Subcutaneous abdominal adipose tissue (tissue), 5 donors: ENCODE data around the gene TSPAN8.

ENCODE experiments used
- H3K27ac ChIP-seq: one replicate; pipeline ENCODE4 v1.7.0; 2013; ENCODE audit warnings: low read depth, mild to moderate bottlenecking, inconsistent platforms, low read length, moderate library complexity
- H3K27me3 ChIP-seq, 5 donors: one replicate each; pipeline ENCODE4 v1.7.0; 2013; ENCODE audit warnings: low read length in 5 of 5, inconsistent platforms in 1 of 5; ENCODE audit not compliant: control insufficient read depth in 5 of 5, insufficient read depth in 4 of 5
- H3K36me3 ChIP-seq, 5 donors: one replicate each; pipeline ENCODE4 v1.7.0; 2013; ENCODE audit warnings: low read length in 5 of 5; ENCODE audit not compliant: control insufficient read depth in 5 of 5, insufficient read depth in 5 of 5
- H3K4me1 ChIP-seq, 5 donors: one replicate each; pipeline ENCODE4 v1.7.0; 2013; ENCODE audit warnings: low read length in 5 of 5, mild to moderate bottlenecking in 3 of 5, moderate library complexity in 1 of 5; ENCODE audit not compliant: control insufficient read depth in 5 of 5, insufficient read depth in 5 of 5
- H3K4me3 ChIP-seq, 5 donors: one replicate each; pipeline ENCODE4 v1.7.0; 2013; ENCODE audit warnings: low read length in 5 of 5, low read depth in 1 of 5
- H3K9ac ChIP-seq, 5 donors: one replicate each; pipeline ENCODE4 v1.7.0; 2013; ENCODE audit warnings: low read length in 5 of 5, mild to moderate bottlenecking in 4 of 5, moderate library complexity in 3 of 5
- H3K9me3 ChIP-seq, 5 donors: one replicate each; pipeline ENCODE4 v1.7.0; 2013; ENCODE audit warnings: low read length in 5 of 5; ENCODE audit not compliant: control insufficient read depth in 5 of 5
- donor health status: healthy.
- donor health status: healthy.
- donor health status: healthy.
- donor health status: healthy.
- donor health status: healthy.

The TSPAN8 gene

DNA sequence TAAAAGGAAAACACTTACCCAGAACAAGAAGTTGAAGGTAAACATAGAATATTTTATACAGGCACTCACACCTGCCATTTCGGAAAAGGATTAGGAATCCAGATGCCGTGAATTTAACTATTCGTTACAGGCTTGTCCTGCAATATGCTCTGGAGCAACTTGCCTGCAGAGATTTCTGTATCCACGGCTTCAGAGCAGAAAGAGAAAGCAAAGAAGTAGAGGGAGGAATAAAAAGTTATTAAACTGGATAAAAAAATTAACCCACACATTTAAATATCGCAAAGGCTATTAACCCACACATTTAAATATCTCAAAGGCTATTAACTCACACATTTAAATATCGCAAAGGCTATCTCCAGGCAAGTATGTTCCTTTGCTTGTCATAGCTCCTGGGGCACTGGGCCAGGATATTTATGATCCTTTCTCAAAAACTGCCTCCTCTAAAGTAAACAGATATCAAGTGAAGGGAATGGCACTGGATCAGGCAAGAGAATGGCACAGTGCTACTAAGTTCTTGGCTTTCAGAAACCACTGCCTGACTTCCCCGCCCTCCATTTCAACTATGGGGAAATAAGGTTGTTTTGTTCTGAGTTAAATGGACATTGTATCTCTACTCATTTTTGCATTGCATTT, at the start of gene TSPAN8:
TSS of gene TSPAN8 (minus strand) at position 399 of the 633 bp plus-strand sequence. CDS start at position 78, 321 bp downstream.
- Histone ChIP-seq H3K27me3 (no peaks in the 10 kb centered on the region), H3K9ac (peak within 1 kb of the TSS in 1 of 5 donors; percentile 4), H3K4me1 (peaks cover 0 to 9% (median 0%) of the 10 kb centered on the region in 5 donors), H3K4me3 (peak within 1 kb of the TSS in 4 of 5 donors; percentile 3 to 56 (median 22)), H3K27ac (no peak within 1 kb of the TSS), H3K9me3 (no peaks in the 10 kb centered on the region), H3K36me3 (no peaks in the 10 kb centered on the region)

DNA sequence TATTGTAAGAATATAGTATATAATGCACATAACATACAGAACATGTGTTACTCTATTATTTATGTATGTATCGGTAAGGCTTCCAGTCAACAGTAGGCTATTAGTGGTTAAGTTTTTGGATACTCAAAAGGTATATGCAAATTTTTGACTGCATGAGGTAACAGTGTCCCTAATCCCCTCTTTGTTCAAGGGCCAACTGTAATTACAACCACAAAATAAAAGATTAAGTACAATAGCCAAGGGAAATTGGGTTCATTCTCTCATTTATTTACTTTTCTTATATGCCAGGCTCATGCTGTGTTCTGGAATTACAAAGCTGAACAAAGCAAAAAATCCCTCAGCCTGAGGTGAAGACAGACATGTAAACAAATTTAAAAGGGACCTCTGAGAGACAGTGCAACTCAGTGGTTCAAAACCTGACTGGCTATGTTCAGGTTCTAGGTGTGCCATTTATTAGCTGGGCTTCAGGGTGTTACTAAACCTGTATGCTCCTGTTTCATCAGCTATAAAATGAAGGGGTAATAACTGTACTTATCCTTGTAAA, 43.4 kb upstream of the TSPAN8 start:
- Histone ChIP-seq H3K4me3 (no peak overlapping the region), H3K27ac (no peak overlapping the region), H3K4me1 (peaks cover 0 to 4% (median 0%) of the 10 kb centered on the region in 5 donors)

GRCh38 chr12:71200706-71201105, 42.9 kb upstream of the TSPAN8 start:
- peaks cover 0 to 3% (median 0%) of the 10 kb centered on the region in 5 donors for H3K4me1 ChIP-seq
- H3K27ac ChIP-seq: no peak overlapping the region
- no peaks in the 10 kb centered on the region for H3K9me3 ChIP-seq
- no peaks in the 10 kb centered on the region for H3K36me3 ChIP-seq
- H3K27me3 ChIP-seq: no peaks in the 10 kb centered on the region
- no peak overlapping the region for H3K9ac ChIP-seq
- H3K4me3 ChIP-seq: no peak overlapping the region

More for the DNA sequence above, 43.4 kb upstream of the TSPAN8 start:
- Histone ChIP-seq H3K9ac (no peak overlapping the region), H3K9me3 (no peaks in the 10 kb centered on the region), H3K36me3 (no peaks in the 10 kb centered on the region), H3K27me3 (no peaks in the 10 kb centered on the region)

- Histone ChIP-seq H3K4me3 (no peak overlapping the region), H3K4me1 (peaks cover 0 to 3% (median 0%) of the 10 kb centered on the region in 5 donors)
These were observed 39.7 kb upstream of the TSPAN8 start for GRCh38 chr12:71197460-71197859.

DNA sequence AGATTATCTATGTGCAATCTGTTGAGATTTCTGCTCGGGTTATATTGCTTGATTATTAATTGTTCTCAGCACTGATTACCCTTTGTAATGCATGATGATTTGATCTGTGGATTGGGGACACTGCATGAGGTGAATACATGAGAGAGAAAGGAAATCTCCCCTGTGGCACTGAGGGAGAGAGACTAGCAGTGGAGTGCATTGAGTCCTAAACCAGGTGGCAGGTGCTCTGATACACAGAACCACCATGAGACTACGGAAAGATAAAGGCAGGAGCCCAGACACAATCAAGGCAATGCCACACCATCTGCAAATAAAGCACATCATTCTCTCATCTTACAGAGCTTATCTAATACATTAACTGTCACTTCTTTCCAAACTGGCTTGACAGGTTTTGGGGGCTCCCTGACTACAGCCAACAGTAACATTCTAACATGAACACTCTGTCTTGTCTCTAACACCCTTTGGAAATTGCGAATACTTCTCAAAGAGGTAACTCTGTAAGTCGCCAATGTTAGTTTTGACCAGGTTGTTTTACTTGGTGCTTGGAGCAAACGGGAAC, 37.6 kb upstream of the TSPAN8 start:
- Histone ChIP-seq H3K4me1 (peaks cover 0 to 3% (median 0%) of the 10 kb centered on the region in 5 donors), H3K9ac (no peak overlapping the region), H3K27ac (no peak overlapping the region), H3K9me3 (no peaks in the 10 kb centered on the region), H3K4me3 (no peak overlapping the region), H3K36me3 (no peaks in the 10 kb centered on the region), H3K27me3 (no peaks in the 10 kb centered on the region)

More at GRCh38 chr12:71197460-71197859, 39.7 kb upstream of the TSPAN8 start:
- H3K36me3 ChIP-seq: no peaks in the 10 kb centered on the region
- H3K27ac ChIP-seq: no peak overlapping the region
- no peaks in the 10 kb centered on the region for H3K9me3 ChIP-seq
- H3K27me3 ChIP-seq: no peaks in the 10 kb centered on the region
- H3K9ac ChIP-seq: no peak overlapping the region

DNA sequence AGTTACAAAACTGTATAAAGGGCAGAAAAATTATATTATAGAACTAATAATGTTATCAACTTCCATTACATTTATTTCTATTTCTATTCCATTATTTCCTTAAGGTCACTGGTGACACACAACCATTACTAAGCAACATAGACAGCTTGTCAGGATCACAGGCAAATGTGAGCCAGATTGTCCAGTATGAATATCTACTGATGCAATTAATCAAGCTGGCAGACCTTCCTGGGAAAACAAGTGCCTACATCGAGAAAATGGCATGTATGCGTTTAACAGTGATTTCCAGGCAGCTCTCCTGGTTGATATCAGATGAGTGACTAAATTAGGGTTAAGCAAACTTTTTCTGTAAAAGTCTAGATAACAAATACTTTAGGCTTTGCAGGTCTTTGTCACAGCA, 36.9 kb upstream of the TSPAN8 start:
- no peak overlapping the region for H3K4me3 ChIP-seq
- no peaks in the 10 kb centered on the region for H3K36me3 ChIP-seq
- H3K27ac ChIP-seq: no peak overlapping the region
- H3K27me3 ChIP-seq: no peaks in the 10 kb centered on the region
- no peaks in the 10 kb centered on the region for H3K9me3 ChIP-seq
- peaks cover 0 to 3% (median 0%) of the 10 kb centered on the region in 5 donors for H3K4me1 ChIP-seq
- H3K9ac ChIP-seq: no peak overlapping the region

DNA sequence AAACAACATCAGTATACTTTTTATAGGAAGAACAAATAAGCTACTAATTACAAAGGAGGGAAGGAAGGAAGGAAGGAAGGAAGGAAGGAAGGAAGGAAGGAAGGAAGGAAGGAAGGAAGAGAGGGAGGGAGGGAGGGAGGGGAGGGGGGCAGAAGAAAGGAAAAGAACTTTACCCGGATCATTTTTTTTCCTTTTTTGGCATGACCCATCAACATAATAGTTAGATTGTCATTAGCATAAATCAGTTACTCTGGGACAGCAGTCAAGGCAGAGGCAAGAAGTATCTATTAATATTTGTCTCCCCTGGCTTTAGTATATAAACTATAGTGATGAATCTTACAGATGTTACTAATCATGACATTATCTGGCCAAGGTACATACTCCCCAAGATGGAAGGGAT, 35.2 kb upstream of the TSPAN8 start:
- Histone ChIP-seq H3K4me1 (peaks cover 0 to 3% (median 0%) of the 10 kb centered on the region in 5 donors), H3K9me3 (no peaks in the 10 kb centered on the region), H3K27me3 (no peaks in the 10 kb centered on the region), H3K36me3 (no peaks in the 10 kb centered on the region), H3K27ac (no peak overlapping the region), H3K9ac (no peak overlapping the region), H3K4me3 (no peak overlapping the region)

GRCh38 chr12:71191509-71192196, 33.9 kb upstream of the TSPAN8 start:
- H3K9ac ChIP-seq: no peak overlapping the region
- H3K27ac ChIP-seq: no peak overlapping the region
- H3K36me3 ChIP-seq: no peaks in the 10 kb centered on the region
- peaks cover 0 to 6% (median 3%) of the 10 kb centered on the region in 5 donors for H3K4me1 ChIP-seq
- H3K9me3 ChIP-seq: peaks cover 0 to 5% (median 0%) of the 10 kb centered on the region in 5 donors
- H3K4me3 ChIP-seq: no peak overlapping the region
- no peaks in the 10 kb centered on the region for H3K27me3 ChIP-seq

DNA sequence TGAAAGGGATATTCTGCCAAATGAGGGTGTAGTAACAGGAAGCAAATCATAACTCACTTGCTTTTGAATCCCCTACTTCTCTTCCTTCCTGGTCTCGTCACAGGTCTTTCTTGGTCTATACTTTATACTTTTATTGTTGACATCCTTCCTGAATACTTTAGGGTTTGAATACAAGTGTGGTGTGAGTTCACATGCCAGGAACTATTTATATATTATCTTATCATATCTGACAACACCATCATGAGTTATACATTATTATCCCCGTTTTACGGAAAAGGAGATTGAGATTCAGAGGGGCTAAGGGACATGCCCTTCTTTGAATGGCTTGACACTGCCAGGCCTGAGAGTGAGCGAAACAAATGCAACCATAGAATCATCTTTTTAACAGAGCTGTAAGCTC, 33.0 kb upstream of the TSPAN8 start:
- Histone ChIP-seq H3K4me3 (no peak overlapping the region), H3K36me3 (no peaks in the 10 kb centered on the region), H3K4me1 (peaks cover 0 to 6% (median 3%) of the 10 kb centered on the region in 5 donors), H3K27me3 (no peaks in the 10 kb centered on the region), H3K27ac (no peak overlapping the region), H3K9me3 (peaks cover 0 to 5% (median 0%) of the 10 kb centered on the region in 5 donors), H3K9ac (no peak overlapping the region)

DNA sequence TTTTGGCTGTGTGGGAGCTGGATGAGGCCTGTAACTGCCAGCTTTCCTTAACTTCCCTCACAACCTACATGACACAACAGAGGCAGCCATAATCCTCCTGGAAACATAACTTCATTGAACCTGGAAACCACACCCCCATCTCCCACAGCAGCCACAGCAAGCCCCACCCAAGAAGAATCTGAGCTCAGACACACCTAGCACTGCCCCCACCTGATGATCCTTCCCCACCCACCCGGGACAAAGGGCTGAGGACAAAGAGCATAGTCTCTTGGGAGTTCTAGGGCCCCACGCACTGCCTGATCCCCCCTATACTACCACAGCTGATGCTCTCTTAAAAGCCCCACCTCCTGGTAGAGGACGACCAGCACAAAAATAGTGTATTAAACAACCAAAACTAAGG, 29.6 kb upstream of the TSPAN8 start:
- H3K9me3 ChIP-seq: peaks cover 0 to 5% (median 0%) of the 10 kb centered on the region in 5 donors
- no peak overlapping the region for H3K9ac ChIP-seq
- H3K27ac ChIP-seq: no peak overlapping the region
- H3K4me1 ChIP-seq: peaks cover 0 to 6% (median 3%) of the 10 kb centered on the region in 5 donors
- H3K4me3 ChIP-seq: no peak overlapping the region
- no peaks in the 10 kb centered on the region for H3K27me3 ChIP-seq
- no peaks in the 10 kb centered on the region for H3K36me3 ChIP-seq
